CD4-positive, alpha-beta T cell treated with Interleukin-10 for 1 hour (primary cell): ENCODE measurements around the gene MAPKAPK2.
"Not testable (repeated sequence)": the region's sequence is repeated elsewhere in the genome, so short reads cannot be mapped to it uniquely, and the experiment has no call there.

Experiments used
- DNase-seq: peaks from one replicate; pipeline ENCODE4 v3.0.0-alpha.2; 2020

The MAPKAPK2 gene

GRCh38 chr1:206684478-206685333 is at the start of gene MAPKAPK2:
MAPKAPK2 (plus strand) TSS chr1:206684905; CDS start chr1:206685230, 325 bp downstream.
- DNase-seq: peak; percentile 77

GRCh38 chr1:206635080-206635977 is 49.4 kb upstream of the MAPKAPK2 start, which contains the start of gene DYRK3:
DYRK3 (plus strand) TSS chr1:206635536; CDS start chr1:206635704, 168 bp downstream.
- DNase-seq: peak; percentile 90

GRCh38 chr1:206635978-206636345 is 48.7 kb upstream of the MAPKAPK2 start:
- DNase-seq: no peak

GRCh38 chr1:206636671-206637070 is 48.0 kb upstream of the MAPKAPK2 start:
- no peak for DNase-seq

GRCh38 chr1:206637605-206638004 is 47.1 kb upstream of the MAPKAPK2 start:
- no peak for DNase-seq

- DNase-seq: not testable (repeated sequence)
Measured at GRCh38 chr1:206642074-206642473, 42.6 kb upstream of the MAPKAPK2 start.

- no peak for DNase-seq
Measured at GRCh38 chr1:206643118-206643698, 41.5 kb upstream of the MAPKAPK2 start.

GRCh38 chr1:206646504-206646903 is 38.2 kb upstream of the MAPKAPK2 start:
- no peak for DNase-seq

GRCh38 chr1:206647224-206647623 is 37.5 kb upstream of the MAPKAPK2 start:
- no peak for DNase-seq

GRCh38 chr1:206649261-206649921 is 35.3 kb upstream of the MAPKAPK2 start:
- DNase-seq: no peak

- DNase-seq: no peak
Measured at GRCh38 chr1:206651014-206651413, 33.7 kb upstream of the MAPKAPK2 start.

- no peak for DNase-seq
Measured at GRCh38 chr1:206651958-206652890, 32.5 kb upstream of the MAPKAPK2 start.

- DNase-seq: no peak
Measured at GRCh38 chr1:206653715-206654459, 30.8 kb upstream of the MAPKAPK2 start.

GRCh38 chr1:206654828-206655227 is 29.9 kb upstream of the MAPKAPK2 start:
- no peak for DNase-seq

GRCh38 chr1:206655471-206655882 is 29.2 kb upstream of the MAPKAPK2 start:
- DNase-seq: no peak

- no peak for DNase-seq
Measured at GRCh38 chr1:206656936-206657335, 27.8 kb upstream of the MAPKAPK2 start.

GRCh38 chr1:206657751-206658150 is 27.0 kb upstream of the MAPKAPK2 start:
- no peak for DNase-seq

- peak; percentile 62 for DNase-seq
Measured at GRCh38 chr1:206658264-206658980, 26.3 kb upstream of the MAPKAPK2 start.

- DNase-seq: no peak
Measured at GRCh38 chr1:206658981-206659273, 25.8 kb upstream of the MAPKAPK2 start.

GRCh38 chr1:206660136-206660535 is 24.6 kb upstream of the MAPKAPK2 start:
- no peak for DNase-seq
